Epithelial cell of esophagus (primary cell): Measurements from ENCODE around the gene COL20A1.

Source experiments
- DNase-seq: peaks from one replicate; pipeline ENCODE4 v3.0.0; 2010; ENCODE audit warnings: low read depth
- H3K4me3 ChIP-seq: 2 replicates; pipeline ENCODE4 v1.5.1; 2011; ENCODE audit warnings: mild to moderate bottlenecking, low read length, control low read depth
- CTCF ChIP-seq: IDR thresholded peaks from 2 replicates; pipeline ENCODE4 v1.5.1; 2011; ENCODE audit warnings: low read depth, mild to moderate bottlenecking, low read length, control low read depth, inconsistent platforms; ENCODE audit not compliant: insufficient read depth; ENCODE audit errors: missing control alignments

The COL20A1 gene

GRCh38 chr20:63278661-63279060 lies 14.3 kb upstream of the COL20A1 start:
- no peak overlapping the region for H3K4me3 ChIP-seq

GRCh38 chr20:63279931-63280330 lies 13.1 kb upstream of the COL20A1 start:
- no peak for TF ChIP-seq CTCF
- no peak overlapping the region for H3K4me3 ChIP-seq
- no peak for DNase-seq

More at GRCh38 chr20:63278661-63279060, 14.3 kb upstream of the COL20A1 start:
- no peak for TF ChIP-seq CTCF
- no peak for DNase-seq

GRCh38 chr20:63280371-63280770 lies 12.6 kb upstream of the COL20A1 start:
- no peak for TF ChIP-seq CTCF
- no peak for DNase-seq
- no peak overlapping the region for H3K4me3 ChIP-seq

- DNase-seq, result peak; percentile 29
- TF ChIP-seq CTCF, result peak; percentile 43
- no peak overlapping the region for H3K4me3 ChIP-seq
These were observed 11.9 kb upstream of the COL20A1 start for GRCh38 chr20:63280929-63281545.

- no peak for TF ChIP-seq CTCF
- DNase-seq, result no peak
- H3K4me3 ChIP-seq, result no peak overlapping the region
These were observed 11.0 kb upstream of the COL20A1 start for GRCh38 chr20:63281742-63282665.

- H3K4me3 ChIP-seq, result no peak overlapping the region
- TF ChIP-seq CTCF, result no peak
- DNase-seq, result no peak
These were observed 10.0 kb upstream of the COL20A1 start for GRCh38 chr20:63282946-63283345.
